ENCODE results near the gene PRCD. TPM values are rescaled to one million over a fixed set of nuclear protein-coding genes. Genes with fewer than 3 reads are reported as not detected.
"Not testable (repeated sequence)": the region's sequence is repeated elsewhere in the genome, so short reads cannot be mapped to it uniquely, and the experiment has no call there.

PRCD gene
- total RNA-seq, 4 donors from 2014 or later: 1.2 to 5.1 (median 3.8) TPM

DNA sequence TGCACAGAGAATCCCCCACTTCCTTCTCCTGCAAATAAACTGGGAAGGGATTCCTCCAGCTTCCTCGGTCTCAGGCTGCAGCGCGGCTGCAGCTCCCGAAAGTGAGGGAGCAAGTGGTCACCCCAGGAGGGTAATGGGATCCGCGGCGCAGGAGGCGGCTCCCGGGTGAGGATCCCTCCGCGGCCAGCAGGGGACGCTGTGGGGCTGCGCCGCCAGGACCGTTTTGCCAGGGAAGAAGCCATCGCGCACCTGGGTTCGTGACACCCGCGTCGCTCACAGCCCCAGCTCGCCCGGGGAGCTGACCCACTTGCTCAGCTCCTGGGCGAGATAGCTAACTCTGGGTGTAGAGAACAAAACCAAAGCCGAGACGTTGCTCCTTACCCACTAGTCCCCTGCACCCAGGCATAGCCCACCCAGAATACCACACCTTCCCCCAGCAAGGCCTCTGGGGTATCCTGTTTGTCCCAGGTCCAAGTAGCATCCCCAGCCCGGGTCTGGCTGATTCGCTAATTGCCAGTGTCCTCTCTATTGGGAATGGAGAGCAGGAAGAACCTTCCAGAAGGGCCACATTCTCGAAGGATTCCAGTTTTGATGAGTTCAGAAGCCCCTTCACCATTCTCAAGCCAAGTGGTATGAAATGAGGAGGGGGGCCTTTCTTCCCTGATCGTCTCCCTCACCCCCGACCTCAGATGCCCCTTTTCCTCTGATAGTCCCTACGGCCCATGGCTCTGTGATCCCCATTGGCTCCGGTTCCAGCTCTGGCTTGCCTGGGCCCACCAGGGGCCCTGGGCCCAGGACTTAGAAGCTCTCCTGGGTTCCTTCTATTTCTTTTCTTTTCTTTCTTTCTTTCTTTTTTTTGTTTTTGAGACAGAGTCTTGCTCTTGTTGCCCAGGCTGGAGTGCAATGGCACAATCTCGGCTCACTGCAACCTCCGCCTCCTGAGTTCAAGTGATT is 16.5 kb upstream of the PRCD start:
- no peak for TF ChIP-seq EP300 (IDR thresholded peaks at IDR 0.05)
- peak in 1 of 2 donors; percentile 56 for TF ChIP-seq POLR2AphosphoS5 (IDR thresholded peaks at IDR 0.05)
- TF ChIP-seq, protein P1, sequence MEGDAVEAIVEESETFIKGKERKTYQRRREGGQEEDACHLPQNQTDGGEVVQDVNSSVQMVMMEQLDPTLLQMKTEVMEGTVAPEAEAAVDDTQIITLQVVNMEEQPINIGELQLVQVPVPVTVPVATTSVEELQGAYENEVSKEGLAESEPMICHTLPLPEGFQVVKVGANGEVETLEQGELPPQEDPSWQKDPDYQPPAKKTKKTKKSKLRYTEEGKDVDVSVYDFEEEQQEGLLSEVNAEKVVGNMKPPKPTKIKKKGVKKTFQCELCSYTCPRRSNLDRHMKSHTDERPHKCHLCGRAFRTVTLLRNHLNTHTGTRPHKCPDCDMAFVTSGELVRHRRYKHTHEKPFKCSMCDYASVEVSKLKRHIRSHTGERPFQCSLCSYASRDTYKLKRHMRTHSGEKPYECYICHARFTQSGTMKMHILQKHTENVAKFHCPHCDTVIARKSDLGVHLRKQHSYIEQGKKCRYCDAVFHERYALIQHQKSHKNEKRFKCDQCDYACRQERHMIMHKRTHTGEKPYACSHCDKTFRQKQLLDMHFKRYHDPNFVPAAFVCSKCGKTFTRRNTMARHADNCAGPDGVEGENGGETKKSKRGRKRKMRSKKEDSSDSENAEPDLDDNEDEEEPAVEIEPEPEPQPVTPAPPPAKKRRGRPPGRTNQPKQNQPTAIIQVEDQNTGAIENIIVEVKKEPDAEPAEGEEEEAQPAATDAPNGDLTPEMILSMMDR (IDR thresholded peaks at IDR 0.05): peak in 2 of 3 experiments; percentile 99 to 100
- no peak overlapping the region for H3K27ac ChIP-seq (replicated peaks in 1 of 4)
- WGBS: 24% methylated on average over 25 of the region's 35 CpGs
- peaks cover 0 to 46% (median 0%) of the 10 kb centered on the region in 4 donors for H3K27me3 ChIP-seq
- no peaks in the 10 kb centered on the region for H3K36me3 ChIP-seq
- DNase-seq (ENCODE audit: extremely low spot score): no peak
- no peak overlapping the region for H3K4me3 ChIP-seq
- no peaks in the 10 kb centered on the region for H3K9me3 ChIP-seq
- peaks cover 34 to 38% (median 37%) of the 10 kb centered on the region in 4 donors for H3K4me1 ChIP-seq
- intact Hi-C loops (cut with DNase I): loop anchor here (1.0 to 5.0 kb wide), 3 partner anchors 34 to 101 kb away; no protein-coding TSS in a partner anchor

DNA sequence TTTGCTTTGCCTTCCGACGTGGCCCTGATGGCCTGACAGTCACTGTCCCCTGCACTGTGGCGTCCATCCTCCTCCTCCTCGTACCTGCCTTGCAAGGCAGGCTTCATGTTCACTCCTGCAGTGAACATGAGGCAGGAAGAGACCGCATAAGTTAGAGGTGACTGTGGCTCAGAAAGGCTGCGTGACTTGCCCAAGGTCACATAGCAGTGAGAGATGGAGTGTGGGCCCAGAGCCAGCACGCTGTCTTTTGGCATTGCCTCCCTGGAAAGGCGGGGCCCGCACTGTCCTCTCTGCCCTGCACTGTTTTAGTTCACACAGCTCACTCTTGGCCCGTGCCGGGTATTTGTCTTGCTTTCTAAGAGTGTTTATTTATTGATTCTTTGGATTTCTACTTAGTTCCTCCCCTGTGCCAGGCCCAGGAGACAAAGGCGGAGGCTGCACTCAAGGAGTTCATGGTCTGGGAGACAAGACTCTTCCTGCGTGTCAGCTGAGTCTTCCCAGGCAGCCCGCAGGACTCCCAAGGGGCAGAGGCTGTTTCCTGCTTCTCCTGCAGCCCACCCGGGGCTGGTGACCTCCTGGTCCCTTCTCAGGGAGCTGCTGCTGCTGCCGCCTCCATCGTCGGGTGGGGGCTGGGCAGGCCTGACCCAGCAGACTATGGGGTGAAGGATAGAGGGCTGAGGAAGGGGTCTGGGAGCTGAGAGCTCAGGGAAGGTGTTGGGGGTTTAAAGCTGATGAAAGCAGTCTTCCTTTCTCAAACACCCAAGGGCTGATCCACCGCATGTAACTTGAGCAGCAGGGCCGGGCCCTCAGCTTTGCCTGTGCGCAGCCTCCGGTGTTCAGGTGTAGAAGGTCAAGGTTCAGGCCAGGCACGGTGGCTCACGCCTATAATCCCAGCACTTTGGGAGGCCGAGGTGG is 15.0 kb upstream of the PRCD start:
- Histone ChIP-seq H3K4me1 (peaks cover 49 to 53% (median 51%) of the 10 kb centered on the region in 4 donors), H3K36me3 (no peaks in the 10 kb centered on the region), H3K27ac (replicated peaks in 1 of 4) (peak overlapping the region; percentile 6 to 40 (median 36)), H3K9me3 (no peaks in the 10 kb centered on the region), H3K4me3 (no peak overlapping the region), H3K27me3 (peaks cover 0 to 45% (median 0%) of the 10 kb centered on the region in 4 donors)
- WGBS: 62% methylated on average over 14 of the region's 25 CpGs
- intact Hi-C loops (cut with DNase I): loop anchor here (5.0 kb wide), 1 partner anchor 32 kb away; no protein-coding TSS in a partner anchor
- TF ChIP-seq, protein P1 (IDR thresholded peaks at IDR 0.05): no peak
- TF ChIP-seq POLR2A (IDR thresholded peaks at IDR 0.05; ENCODE audit: low read depth): no peak
- no peak for TF ChIP-seq EP300 (IDR thresholded peaks at IDR 0.05)
- TF ChIP-seq POLR2AphosphoS5 (IDR thresholded peaks at IDR 0.05): peak in 1 of 2 donors; percentile 12
- no peak for DNase-seq (ENCODE audit: extremely low spot score)

DNA sequence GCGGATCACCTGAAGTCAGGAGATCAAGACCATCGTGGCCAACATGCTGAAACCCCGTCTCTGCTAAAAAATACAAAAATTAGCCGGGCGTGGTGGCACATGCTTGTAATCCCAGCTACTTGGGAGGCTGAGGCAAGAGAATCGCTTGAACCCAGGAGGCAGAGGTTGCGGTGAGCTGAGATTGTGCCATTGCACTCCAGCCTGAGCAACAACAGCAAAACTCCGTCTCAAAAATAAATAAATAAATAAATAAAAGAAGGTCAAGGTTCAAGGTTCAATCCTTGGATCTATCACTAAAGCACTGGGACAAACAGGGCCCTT is 14.4 kb upstream of the PRCD start:
- H3K4me1 ChIP-seq: peaks cover 55 to 59% (median 58%) of the 10 kb centered on the region in 4 donors
- H3K9me3 ChIP-seq; H3K4me3 ChIP-seq; intact Hi-C loops (cut with DNase I); H3K36me3 ChIP-seq; DNase-seq (ENCODE audit: extremely low spot score): not testable (repeated sequence)
- H3K27ac ChIP-seq (replicated peaks in 1 of 4): peak overlapping the region in 2 of 4 donors; percentile 37 to 40
- 90% methylated on average over 7 of the region's 8 CpGs for WGBS
- H3K27me3 ChIP-seq: peaks cover 0 to 47% (median 0%) of the 10 kb centered on the region in 4 donors

DNA sequence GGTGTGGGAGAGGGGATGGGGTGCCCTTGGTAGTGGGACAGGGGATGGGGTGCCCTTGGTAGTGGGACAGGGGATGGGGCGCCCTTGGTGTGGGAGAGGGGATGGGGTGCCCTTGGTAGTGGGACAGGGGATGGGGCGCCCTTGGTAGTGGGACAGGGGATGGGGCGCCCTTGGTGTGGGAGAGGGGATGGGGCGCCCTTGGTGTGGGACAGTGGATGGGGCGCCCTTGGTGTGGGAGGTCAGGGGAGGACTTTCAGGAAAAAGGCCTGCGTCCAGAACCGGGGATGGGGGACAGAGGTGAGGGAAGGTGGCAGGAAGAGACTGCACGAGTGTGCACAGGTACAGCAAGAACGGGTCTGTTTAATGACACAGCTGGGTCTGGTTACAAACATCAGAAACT is 12.8 kb upstream of the PRCD start:
- H3K4me3 ChIP-seq; H3K9me3 ChIP-seq; DNase-seq (ENCODE audit: extremely low spot score); intact Hi-C loops (cut with DNase I); H3K36me3 ChIP-seq: not testable (repeated sequence)
- H3K27me3 ChIP-seq: peaks cover 0 to 48% (median 0%) of the 10 kb centered on the region in 4 donors
- H3K4me1 ChIP-seq: peaks cover 69 to 73% (median 72%) of the 10 kb centered on the region in 4 donors
- peak overlapping the region; percentile 69 to 90 (median 85) for H3K27ac ChIP-seq (replicated peaks in 1 of 4)
- 73% methylated on average over 9 of the region's 9 CpGs for WGBS

DNA sequence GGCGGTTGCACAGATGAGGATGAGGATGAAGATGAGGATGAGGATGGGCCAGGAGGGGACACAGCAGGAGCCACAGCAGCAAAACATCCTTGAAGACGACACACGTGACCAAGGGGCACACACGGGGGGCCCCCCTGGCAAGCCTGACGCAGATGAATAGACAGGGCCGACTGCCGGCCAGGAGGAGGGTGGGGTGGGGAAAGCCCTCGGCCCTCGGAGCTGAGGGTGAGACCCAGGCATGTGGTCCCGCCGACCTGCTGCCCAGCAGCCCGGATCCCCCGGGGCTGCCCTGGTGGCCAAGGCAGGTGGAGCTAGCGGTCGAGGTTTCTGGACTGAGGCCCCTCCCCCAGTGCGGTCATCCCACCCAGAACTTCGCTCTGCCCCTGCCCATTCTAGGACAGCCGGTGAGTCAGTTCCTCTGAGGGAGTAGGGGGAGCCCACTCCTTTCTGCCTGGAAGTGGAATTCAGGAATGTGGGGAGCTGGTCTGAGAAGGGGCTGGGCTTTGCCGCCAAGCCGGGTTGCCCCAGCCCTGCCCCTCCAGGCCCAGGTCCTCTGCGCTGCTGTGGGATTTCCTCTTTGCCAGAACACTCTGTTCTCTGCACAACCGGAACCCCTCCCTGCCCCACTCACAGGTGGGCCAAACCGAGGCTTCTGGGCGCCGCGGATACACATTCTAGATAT is 12.3 kb upstream of the PRCD start:
- H3K27me3 ChIP-seq: peaks cover 0 to 44% (median 0%) of the 10 kb centered on the region in 4 donors
- 32% methylated on average over 26 of the region's 26 CpGs for WGBS
- intact Hi-C loops (cut with DNase I): no loop called here
- DNase-seq (ENCODE audit: extremely low spot score): no peak
- peak overlapping the region in 3 of 4 donors; percentile 9 to 34 (median 10) for H3K4me3 ChIP-seq
- H3K36me3 ChIP-seq: peaks cover 0 to 3% (median 0%) of the 10 kb centered on the region in 4 donors
- H3K4me1 ChIP-seq: peaks cover 69 to 73% (median 73%) of the 10 kb centered on the region in 4 donors
- peak overlapping the region; percentile 80 to 90 (median 85) for H3K27ac ChIP-seq (replicated peaks in 1 of 4)
- TF ChIP-seq, protein P1 (IDR thresholded peaks at IDR 0.05): peak; percentile 7 to 14 (median 13)
- TF ChIP-seq EP300 (IDR thresholded peaks at IDR 0.05): peak; percentile 27
- peak; percentile 68 to 79 for TF ChIP-seq POLR2AphosphoS5 (IDR thresholded peaks at IDR 0.05)
- TF ChIP-seq POLR2A (IDR thresholded peaks at IDR 0.05; ENCODE audit: low read depth): no peak
- H3K9me3 ChIP-seq: no peaks in the 10 kb centered on the region

Measured in esophagus muscularis mucosa (tissue), 4 donors.